Measurements from ENCODE around the gene OPRM1.

The OPRM1 gene

DNA sequence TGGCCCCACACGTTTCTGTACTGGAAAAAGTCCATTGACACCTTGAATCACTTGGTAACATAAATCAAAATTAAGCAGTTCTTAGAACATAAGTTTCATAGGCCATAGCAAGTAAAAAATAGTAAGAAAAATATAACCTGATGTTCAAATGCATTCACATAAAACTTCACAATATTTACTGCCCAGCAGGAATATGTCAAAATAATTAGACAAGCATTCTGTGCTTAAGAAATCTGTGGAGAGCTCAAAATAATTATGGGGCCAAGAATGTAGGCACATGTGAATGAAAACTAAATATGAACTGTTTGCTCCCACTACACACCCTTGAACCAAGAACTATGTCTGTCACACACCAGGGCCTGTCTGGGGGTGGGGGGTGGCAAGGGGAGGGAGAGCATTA, 246.8 kb downstream of the OPRM1 start:
- DNase-seq = no peak

DNA sequence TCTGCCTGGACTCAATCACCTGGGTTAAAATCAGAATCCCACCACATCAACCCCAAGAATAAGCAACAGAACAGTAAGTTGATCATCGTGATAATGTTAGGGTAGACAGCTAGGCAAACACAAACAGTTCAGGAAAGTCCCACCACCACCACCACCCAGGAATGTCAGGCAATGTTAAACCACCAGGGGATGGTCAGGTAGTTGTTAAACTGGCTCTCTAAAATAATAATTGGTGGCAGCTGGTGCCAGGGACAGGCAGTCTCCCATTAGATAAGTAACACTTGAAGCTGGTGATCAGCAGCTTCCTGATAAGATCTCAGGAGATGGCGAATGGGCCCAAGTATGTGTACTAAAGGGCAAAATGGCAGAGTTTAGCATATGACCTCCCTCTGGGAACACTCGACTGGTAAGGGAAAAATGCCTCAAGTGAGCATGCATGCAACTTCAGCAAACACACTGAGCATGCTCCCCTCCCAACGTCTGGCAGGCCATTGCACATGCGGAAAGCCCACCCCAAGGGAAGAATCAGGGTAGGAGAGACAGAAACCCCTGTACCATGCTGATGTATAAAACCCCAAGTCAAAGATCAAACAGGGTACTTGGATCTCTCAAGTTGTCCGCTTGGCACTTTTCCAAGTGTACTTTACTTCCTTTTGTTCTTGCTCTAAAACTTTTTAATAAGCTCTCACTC, 250.9 kb downstream of the OPRM1 start:
- no peak for DNase-seq

DNA sequence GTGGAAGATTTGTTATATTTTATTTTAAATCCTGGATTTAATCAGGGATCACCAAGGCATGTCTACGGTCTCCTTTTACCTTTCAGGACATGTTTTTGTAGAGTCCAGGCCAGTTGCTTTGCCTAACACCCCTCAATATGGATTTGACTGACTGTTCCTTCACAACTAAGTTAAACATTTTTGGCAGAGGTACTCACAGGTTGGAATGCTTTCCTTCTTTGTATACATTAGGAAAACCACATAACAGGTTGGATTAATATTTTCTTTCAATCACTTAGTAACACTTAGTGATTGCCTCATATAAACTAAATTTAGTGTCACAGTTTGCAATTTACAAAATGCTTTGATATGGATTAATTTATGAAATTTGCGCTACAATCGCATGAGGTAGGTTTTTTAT, 253.0 kb downstream of the OPRM1 start:
- DNase-seq = no peak

DNA sequence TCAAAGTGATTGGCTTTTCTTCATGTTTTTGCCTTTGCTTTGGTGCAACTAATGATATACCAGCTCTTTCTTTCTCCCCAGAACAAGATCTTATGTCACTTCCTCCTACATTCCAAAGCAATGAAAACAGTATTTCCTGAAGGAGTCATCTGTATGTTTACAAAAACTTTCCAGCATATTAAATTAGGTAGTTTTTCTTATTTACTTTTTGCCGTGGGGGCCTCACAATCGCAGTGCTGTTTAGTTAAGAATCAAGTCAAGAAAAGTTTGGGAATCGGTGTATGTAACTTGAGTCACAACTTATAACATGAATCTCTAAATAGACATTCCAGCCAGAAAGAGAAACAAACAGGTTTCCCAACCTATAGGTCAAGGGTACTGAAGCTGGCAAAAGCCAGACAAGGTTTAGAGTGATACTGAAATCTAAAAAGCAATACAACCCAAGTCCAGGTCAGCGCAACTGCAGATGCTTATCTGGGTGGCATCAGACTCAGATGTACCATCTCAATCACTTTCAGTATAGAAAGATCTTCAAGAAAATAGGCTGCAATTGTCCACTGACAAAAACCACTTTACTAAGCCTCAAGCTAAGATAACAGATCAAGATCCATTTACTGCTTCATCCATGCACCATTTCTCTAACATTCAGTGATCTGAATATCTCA, 253.9 kb downstream of the OPRM1 start:
- no peak for DNase-seq

DNA sequence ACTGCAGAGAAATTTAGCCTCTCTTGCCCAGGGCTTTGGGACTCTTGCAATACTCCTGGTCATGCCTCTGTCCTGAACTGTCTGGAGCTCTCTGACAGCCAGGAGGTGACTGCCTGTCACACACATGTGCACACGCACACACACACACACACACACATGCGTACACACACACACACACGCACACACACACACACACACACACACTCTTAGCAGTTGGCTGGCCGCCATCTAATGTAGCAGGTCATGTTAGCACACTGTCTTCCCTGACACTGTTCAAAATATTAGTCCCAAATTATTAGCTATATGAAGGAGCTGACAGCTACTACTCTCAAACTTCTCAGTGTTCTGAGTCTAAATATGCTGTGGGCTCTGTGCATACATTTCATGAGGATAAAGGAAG, 256.7 kb downstream of the OPRM1 start:
- no peak for DNase-seq

All from NCI-H1417 treated with DMSO at 0.1 percent for 48 hours (cell line).